DMS53 treated with DMSO at 0.1 percent for 48 hours (cell line): Measurements from ENCODE around the gene NEDD1.
A peak's percentile ranks its signal among the peaks of the same experiment; 100 is the strongest.

ENCODE experiments used
- DNase-seq: peaks from one replicate; lab custom pipeline; 2025; ENCODE audit not compliant: unreplicated experiment; lab: John Stamatoyannopoulos, UW

Gene NEDD1

GRCh38 chr12:96906849-96907670 lies at the start of gene NEDD1:
Gene NEDD1, plus strand, starts transcription at chr12:96907257. Its CDS starts 2,503 bp downstream, at chr12:96909760.
- peak; percentile 72 for DNase-seq

DNA sequence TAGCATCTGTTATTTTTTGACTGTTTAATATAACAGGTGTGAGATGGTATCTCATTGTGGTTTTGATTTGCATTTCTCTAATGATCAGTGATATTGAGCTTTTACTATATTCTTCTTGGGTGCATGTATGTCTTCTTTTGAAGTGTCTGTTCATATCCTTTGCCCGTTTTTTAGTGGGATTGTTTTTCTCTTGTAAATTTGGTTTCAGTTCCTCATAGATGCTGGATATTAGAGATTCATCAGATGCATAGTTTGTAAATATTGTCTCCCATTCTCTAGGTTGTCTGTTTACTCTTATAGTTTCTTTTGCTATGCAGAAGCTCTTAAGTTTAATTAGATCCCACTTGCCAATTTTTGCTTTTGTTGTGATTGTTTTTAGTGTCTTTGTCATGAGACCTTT lies 48.9 kb upstream of the NEDD1 start:
- no peak for DNase-seq

DNA sequence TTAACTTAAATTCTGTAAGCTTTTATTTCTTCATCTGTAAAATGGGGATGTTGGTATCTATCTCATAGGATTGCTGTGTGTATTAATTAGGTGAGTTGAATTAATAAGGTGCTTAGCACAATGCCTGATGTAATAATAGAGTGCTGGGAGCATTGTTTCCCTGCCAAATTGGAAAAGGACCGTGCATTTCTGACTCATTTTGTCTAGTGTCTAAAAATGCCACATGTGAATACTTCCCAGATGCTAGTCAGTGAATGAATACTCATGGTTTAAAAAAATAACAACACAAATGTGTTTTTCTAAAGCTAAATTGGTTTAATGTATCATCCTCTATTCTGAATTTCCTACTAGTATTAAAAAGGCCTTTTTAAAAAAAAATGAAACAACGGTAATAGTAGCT lies 45.4 kb upstream of the NEDD1 start:
- no peak for DNase-seq

DNA sequence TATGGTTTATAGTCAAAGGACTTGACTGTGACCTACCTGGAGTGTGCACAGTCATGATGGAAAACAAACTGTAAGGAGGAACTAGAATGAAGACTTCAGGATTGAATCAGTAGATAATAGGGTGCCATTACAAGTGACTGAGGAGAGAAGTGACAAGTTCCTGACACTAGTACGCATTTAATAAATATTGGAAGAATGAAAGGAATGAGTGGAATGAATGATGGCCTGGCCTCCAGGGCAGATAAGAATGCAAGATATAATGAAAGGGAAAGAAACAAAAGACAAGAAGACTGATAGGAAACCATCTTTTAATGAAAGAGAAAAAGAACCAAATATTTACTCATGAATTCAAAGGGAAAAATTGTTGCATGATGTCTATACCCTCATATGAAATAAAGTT lies 44.7 kb upstream of the NEDD1 start:
- DNase-seq = no peak

DNA sequence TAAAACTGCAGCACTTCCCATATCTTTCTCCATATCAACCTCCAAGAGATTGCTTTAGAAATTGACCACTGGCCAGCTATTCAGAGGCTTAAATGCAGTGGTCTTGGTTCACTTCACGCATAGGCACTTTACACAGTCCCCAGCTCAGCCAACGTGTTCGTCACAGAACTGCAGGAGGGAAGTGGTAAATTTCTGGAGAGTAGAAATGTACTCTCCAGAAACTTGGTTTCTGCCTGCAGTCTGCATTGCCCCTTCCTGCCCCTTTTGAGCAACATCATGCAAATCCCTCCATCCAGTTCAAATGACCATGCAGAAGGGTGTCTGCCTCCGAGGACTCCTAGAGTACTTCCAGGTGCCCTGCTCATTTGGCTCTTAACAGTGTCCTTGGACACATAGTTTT lies 42.7 kb upstream of the NEDD1 start:
- DNase-seq = no peak

DNA sequence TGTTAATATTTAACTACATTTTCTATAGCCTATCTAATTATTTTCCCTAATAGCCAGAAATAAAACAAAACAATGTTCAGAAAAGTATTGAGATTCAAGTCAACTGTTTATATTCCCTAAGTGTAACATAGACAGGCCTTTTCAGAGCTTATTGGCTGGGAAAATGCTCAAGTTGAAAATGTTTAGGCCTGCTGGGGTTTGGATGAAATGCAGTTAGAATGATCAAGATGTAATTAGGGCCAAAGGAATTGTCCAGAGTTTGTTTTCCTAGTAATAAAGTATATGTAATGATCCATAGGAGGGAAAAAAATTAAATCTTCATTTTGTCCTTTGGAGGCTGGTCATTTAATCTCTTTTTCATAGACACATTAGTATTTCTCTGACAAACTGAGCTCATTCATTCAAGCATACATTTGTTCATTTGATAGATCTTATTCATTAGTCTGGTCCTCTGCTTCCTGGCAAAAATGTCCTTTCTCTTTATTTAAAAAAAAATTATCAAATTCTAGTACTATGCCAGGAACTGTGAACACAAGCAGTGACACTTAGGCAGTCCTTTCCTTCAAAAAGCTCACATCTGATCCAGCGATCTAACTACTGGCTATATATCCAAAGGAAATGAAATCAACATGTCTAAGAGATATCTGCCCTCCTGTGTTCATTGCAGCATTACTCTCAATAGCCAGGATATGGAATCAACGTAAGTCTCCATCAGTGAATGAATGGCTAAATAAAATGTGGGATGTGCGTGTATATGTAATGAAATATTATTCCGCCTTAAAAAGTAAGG lies 40.1 kb upstream of the NEDD1 start:
- DNase-seq = no peak

DNA sequence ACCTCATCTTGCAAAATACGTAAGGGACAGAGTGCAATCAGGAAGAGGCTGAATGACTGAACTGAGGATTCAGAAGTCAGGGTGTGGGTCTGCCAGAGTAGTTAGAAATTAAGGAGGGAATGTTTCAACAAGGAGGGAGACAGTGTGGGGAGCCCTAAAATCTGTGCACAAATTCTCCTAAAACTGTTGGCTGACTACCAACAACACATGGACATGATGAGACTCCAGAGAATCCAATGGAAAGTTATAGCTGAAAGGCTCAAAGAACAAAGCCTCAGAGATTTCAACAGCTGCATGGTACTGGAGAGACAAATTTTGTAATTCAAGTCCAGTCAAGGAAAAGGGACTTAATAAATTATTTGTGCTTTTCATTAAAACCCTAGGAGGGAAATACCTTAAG lies 36.1 kb upstream of the NEDD1 start:
- no peak for DNase-seq

DNA sequence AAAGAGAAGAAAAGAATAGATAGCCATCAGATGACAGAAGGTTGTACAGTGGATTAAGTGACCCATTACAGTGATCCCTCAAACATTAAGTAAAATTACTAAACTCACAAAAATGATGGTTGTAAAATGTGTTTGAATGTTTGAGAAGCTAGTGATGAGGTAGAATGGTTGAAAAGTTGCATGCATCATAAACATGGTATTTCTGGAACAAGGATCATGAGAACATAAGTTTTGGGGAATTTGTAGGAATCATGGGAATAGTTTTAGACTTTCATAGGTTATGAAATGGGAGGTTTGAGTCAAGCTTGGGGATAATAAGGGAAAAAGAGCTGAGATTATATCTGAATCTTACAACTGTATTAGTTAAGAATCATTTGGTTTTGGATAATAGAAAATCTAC lies 34.1 kb upstream of the NEDD1 start:
- no peak for DNase-seq

GRCh38 chr12:96874211-96874610 lies 32.8 kb upstream of the NEDD1 start:
- DNase-seq = no peak

DNA sequence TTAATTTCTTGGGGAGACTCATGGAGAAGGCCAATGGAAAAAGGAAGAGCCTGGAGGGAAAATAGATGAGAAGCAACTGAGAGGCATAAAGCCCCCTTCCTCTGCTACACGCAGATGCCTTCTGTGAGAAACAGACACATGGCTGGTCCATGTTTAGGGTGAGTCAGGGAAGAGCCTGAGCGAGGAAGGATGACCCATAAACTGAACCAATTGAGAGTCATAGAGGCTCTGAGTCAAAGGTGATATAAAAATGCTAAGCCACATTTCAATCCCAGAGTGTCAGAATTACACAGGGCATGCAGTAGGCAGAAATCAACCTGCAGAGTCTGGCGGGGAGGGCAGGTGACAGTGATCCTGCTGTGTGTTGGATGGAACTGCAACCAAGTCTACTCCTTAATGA lies 30.1 kb upstream of the NEDD1 start:
- DNase-seq = no peak

DNA sequence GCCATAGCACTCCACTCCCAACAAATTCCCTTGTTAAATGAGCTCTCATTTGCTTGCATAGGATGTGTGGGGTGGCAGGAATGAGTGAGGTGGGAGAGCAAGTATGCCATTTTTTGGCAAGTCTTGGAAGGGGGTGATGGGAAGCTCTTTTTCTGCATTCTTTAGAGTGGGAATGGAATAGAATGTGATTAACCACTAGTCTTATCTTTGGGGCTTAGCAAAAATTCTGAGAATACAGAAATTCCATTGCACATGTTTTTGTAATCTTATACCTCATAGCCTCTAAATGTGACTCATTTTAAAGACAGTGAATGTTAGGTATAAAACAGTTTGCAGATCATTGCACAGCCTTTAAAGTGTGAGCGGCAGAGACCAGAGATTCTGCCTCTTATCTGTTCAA lies 28.4 kb upstream of the NEDD1 start:
- DNase-seq = no peak

- DNase-seq = no peak
Observed at GRCh38 chr12:96879301-96879700, 27.8 kb upstream of the NEDD1 start.

DNA sequence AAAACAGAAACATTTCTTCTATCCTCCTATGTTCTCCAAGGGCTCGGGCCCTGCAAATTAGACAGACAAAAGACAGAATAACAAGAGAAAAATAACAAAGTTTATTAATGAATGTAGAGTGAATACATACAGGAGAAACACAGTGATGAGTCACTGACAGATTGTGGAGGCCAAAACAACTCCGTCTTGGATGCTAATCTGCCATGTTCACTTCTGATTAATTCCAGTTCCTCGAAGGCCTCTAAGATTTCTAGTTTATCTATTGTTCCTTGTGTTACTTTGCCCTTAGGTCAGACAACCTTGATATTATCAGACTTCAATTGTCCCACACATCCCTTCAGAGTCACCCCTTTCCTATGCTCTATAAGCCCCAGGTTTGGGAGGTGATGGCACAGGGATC lies 26.8 kb upstream of the NEDD1 start:
- DNase-seq = no peak

DNA sequence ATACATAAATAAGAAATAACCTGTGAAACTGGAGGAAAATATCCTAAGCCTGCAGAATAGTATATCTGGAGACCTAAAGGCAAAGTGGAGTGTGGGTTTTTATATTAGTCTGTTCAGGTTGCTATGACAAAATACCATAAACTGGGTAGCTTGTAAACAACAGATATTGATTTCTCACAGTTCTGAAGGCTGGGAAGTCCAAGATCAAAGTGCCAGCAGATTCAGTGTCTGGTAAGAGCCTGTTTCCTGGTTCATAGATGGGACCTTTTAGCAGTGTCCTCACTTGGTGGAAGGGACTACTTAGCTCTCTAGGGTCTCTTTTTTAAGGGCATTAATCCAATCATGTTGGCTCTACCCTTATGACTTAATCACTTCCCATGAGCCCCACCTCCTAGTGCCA lies 25.4 kb upstream of the NEDD1 start:
- DNase-seq = no peak

DNA sequence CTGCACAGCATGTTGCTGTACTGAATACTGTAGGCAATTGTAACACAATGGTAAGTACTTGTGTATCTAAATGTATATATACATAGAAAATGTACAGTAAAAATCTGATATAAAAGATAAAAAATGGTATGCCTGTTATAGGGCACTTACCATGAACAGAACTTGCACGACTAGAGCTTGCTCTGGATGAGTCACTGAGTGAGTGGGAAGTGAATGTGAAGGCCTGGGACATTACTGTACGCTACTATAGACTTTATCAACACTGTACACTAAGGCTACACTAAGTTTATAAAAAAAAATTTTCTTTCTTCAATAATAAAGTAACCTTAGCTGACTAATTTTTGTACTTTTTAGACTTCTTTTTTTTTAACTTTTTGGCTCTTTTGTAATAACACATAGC lies 24.2 kb upstream of the NEDD1 start:
- no peak for DNase-seq

GRCh38 chr12:96883571-96883970 lies 23.5 kb upstream of the NEDD1 start:
- DNase-seq = no peak

GRCh38 chr12:96886998-96887677 lies 19.9 kb upstream of the NEDD1 start:
- DNase-seq = no peak

DNA sequence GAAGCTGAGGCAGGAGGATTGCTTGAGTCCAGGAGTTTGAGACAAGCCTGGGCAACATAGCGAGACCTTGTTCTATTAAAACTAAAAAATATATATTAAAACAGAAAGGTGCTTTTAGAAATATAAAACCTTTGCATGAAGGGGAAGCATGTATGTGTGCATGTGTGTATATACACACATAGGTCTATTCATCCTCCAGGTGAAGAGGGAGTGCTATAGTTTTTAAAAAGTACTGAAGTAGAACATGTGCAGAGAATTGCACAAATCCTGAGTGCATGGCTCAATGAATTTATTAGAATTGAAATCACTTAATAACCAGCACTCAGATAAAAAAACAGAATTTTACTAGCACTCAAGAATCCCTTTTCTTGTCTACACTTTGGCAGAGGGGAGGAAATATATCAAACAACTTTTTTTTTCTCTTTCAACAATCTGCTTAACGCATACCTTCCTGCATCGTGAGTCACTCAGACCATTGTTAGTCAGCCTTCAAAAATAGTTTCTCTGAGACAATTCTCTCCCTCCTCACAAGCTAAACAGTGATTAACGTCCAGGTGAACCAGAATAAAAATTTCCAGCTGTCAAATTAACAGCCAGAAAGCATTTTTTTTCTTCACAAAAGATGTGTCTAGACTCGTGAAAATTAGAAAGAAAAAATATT lies 17.7 kb upstream of the NEDD1 start:
- no peak for DNase-seq

DNA sequence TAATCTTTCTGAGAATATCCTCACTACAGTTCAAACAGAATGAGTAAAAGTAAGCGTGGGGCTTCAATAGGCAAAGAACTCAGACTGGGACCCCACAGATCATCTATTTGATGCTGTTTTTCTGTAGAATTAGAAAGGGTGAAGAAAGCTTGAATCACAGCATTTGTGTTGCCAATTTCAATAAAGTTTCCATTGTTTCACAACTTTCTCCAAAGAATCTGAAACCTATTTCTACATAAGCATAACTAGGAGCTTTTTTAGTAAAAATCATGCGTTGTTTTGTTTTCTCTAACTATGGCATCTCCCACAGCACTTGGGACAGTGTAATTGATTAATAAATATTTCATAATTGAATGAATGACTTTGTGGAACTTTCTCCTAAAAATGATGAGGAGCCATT lies 16.7 kb upstream of the NEDD1 start:
- DNase-seq = no peak

DNA sequence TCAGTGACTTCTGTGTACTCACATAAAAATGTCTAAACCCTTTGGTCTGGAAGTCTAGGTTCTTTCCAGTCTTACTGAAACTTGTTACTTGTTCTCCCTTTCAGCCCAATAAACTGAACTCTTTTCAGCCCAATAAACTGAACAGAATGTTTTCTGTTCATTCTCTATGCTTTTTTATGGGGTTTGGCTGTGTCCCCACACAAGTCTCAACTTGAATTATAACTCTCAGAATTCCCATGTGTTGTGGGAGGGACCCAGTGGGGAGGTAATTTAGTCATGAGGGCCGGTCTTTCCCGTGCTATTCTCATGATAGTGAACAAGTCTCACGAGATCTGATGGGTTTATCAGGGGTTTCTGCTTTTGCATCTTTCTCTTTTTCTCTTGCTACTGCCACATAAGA lies 15.0 kb upstream of the NEDD1 start:
- no peak for DNase-seq

DNA sequence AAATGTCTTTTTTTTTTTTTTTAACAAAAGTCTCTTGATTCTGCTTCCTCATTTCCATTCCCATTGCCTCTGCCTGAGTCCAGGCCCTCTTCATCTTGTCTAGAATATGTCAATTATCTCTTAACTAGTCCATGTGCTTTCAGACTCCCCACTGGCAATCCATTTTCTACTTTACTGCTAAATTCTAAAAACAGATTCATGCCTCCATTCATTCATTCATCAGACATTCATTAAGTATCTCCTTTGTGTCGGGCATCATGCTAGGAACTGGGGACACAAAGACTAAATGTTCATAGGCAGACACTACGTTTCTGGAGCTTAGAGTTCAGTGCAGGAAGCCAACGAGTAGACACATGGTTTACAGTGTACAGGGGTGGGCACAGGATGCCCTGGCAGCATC lies 9.6 kb upstream of the NEDD1 start:
- no peak for DNase-seq
